ENCODE results near the gene LYSMD3.

DNA sequence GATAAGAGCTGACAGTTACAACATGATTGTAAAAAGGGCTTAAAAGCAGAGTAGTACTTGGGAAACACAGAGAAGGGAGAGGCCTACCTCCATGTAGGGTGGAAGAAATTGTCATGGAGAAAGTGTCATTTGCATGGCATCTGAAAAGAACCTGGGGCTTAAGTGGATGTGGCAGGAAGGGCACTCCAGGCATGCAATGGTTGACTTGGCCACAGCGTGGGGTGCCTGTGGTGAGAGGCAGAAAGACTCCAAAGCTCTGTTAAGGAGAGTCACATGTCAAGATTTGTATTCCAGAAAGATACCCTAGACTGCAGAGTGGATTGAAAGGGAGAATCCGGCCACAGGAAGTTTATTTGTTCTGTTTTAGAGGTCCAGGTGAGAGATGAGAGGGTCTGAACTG, 52.3 kb downstream of the LYSMD3 start:
- TF ChIP-seq, protein P1, sequence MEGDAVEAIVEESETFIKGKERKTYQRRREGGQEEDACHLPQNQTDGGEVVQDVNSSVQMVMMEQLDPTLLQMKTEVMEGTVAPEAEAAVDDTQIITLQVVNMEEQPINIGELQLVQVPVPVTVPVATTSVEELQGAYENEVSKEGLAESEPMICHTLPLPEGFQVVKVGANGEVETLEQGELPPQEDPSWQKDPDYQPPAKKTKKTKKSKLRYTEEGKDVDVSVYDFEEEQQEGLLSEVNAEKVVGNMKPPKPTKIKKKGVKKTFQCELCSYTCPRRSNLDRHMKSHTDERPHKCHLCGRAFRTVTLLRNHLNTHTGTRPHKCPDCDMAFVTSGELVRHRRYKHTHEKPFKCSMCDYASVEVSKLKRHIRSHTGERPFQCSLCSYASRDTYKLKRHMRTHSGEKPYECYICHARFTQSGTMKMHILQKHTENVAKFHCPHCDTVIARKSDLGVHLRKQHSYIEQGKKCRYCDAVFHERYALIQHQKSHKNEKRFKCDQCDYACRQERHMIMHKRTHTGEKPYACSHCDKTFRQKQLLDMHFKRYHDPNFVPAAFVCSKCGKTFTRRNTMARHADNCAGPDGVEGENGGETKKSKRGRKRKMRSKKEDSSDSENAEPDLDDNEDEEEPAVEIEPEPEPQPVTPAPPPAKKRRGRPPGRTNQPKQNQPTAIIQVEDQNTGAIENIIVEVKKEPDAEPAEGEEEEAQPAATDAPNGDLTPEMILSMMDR (IDR thresholded peaks at IDR 0.05) = no peak
- TF ChIP-seq POLR2A (IDR thresholded peaks at IDR 0.05) = no peak
- no peak for TF ChIP-seq POLR2AphosphoS5 (IDR thresholded peaks at IDR 0.05)

Measured in prostate gland (tissue), 2 donors.